ENCODE measurements around the gene BHLHA15. TPM values are rescaled to one million over a fixed set of nuclear protein-coding genes. Genes with fewer than 3 reads are reported as not detected.

The BHLHA15 gene
- total RNA-seq, 4 donors from 2014 or later: not detected

- intact Hi-C loops (cut with DNase I): no loop called here
These were observed 13.5 kb downstream of the BHLHA15 start for GRCh38 chr7:98224701-98225181.

GRCh38 chr7:98225913-98226614 lies 14.8 kb downstream of the BHLHA15 start:
- Histone ChIP-seq H3K27ac (replicated peaks in 1 of 4) (no peak overlapping the region), H3K27me3 (no peaks in the 10 kb centered on the region), H3K4me1 (no peaks in the 10 kb centered on the region), H3K4me3 (no peak overlapping the region), H3K36me3 (peaks cover 14 to 96% (median 91%) of the 10 kb centered on the region in 4 donors), H3K9me3 (no peaks in the 10 kb centered on the region)
- intact Hi-C loops (cut with DNase I): no loop called here
- no peak for TF ChIP-seq POLR2A (IDR thresholded peaks at IDR 0.05; ENCODE audit: low read depth)
- no peak for TF ChIP-seq POLR2AphosphoS5 (IDR thresholded peaks at IDR 0.05)
- TF ChIP-seq EP300 (IDR thresholded peaks at IDR 0.05): no peak
- TF ChIP-seq CTCF (IDR thresholded peaks at IDR 0.05): no peak
- DNase-seq (ENCODE audit: extremely low spot score): no peak
- WGBS: 90% methylated on average over 15 of the region's 16 CpGs

More at GRCh38 chr7:98224701-98225181, 13.5 kb downstream of the BHLHA15 start:
- Histone ChIP-seq H3K27ac (replicated peaks in 1 of 4) (no peak overlapping the region), H3K4me3 (no peak overlapping the region), H3K36me3 (peaks cover 8 to 98% (median 90%) of the 10 kb centered on the region in 4 donors), H3K4me1 (no peaks in the 10 kb centered on the region), H3K27me3 (no peaks in the 10 kb centered on the region), H3K9me3 (no peaks in the 10 kb centered on the region)
- 91% methylated on average over 15 of the region's 21 CpGs for WGBS
- DNase-seq (ENCODE audit: extremely low spot score): no peak
- TF ChIP-seq POLR2A (IDR thresholded peaks at IDR 0.05; ENCODE audit: low read depth) (no peak), POLR2AphosphoS5 (IDR thresholded peaks at IDR 0.05) (no peak), CTCF (IDR thresholded peaks at IDR 0.05) (no peak), EP300 (IDR thresholded peaks at IDR 0.05) (no peak)

GRCh38 chr7:98227939-98228338 lies 16.7 kb downstream of the BHLHA15 start:
- peaks cover 6 to 95% (median 88%) of the 10 kb centered on the region in 4 donors for H3K36me3 ChIP-seq
- no peaks in the 10 kb centered on the region for H3K9me3 ChIP-seq
- intact Hi-C loops (cut with DNase I): no loop called here
- H3K27ac ChIP-seq (replicated peaks in 1 of 4): no peak overlapping the region
- 95% methylated on average over 14 of the region's 18 CpGs for WGBS
- H3K27me3 ChIP-seq: no peaks in the 10 kb centered on the region
- TF ChIP-seq POLR2AphosphoS5 (IDR thresholded peaks at IDR 0.05) (no peak), POLR2A (IDR thresholded peaks at IDR 0.05; ENCODE audit: low read depth) (no peak), EP300 (IDR thresholded peaks at IDR 0.05) (no peak), CTCF (IDR thresholded peaks at IDR 0.05) (no peak)
- no peaks in the 10 kb centered on the region for H3K4me1 ChIP-seq
- no peak overlapping the region for H3K4me3 ChIP-seq
- no peak for DNase-seq (ENCODE audit: extremely low spot score)

- intact Hi-C loops (cut with DNase I): no loop called here
- TF ChIP-seq POLR2A (IDR thresholded peaks at IDR 0.05; ENCODE audit: low read depth): no peak
- H3K36me3 ChIP-seq: peaks cover 12 to 95% (median 90%) of the 10 kb centered on the region in 4 donors
- H3K4me3 ChIP-seq: no peak overlapping the region
- no peaks in the 10 kb centered on the region for H3K4me1 ChIP-seq
- H3K27me3 ChIP-seq: no peaks in the 10 kb centered on the region
- 92% methylated on average over 10 of the region's 16 CpGs for WGBS
- H3K9me3 ChIP-seq: no peaks in the 10 kb centered on the region
- no peak overlapping the region for H3K27ac ChIP-seq (replicated peaks in 1 of 4)
- no peak for DNase-seq (ENCODE audit: extremely low spot score)
These were observed 17.6 kb downstream of the BHLHA15 start for GRCh38 chr7:98228801-98229200.

- intact Hi-C loops (cut with DNase I): no loop called here
- H3K27ac ChIP-seq (replicated peaks in 1 of 4): no peak overlapping the region
- H3K4me3 ChIP-seq: no peak overlapping the region
- H3K36me3 ChIP-seq: peaks cover 12 to 95% (median 90%) of the 10 kb centered on the region in 4 donors
- no peaks in the 10 kb centered on the region for H3K9me3 ChIP-seq
- no peak for TF ChIP-seq CTCF (IDR thresholded peaks at IDR 0.05)
- no peak for TF ChIP-seq EP300 (IDR thresholded peaks at IDR 0.05)
- TF ChIP-seq POLR2AphosphoS5 (IDR thresholded peaks at IDR 0.05): no peak
- TF ChIP-seq POLR2A (IDR thresholded peaks at IDR 0.05; ENCODE audit: low read depth): no peak
- DNase-seq (ENCODE audit: extremely low spot score): no peak
- no peaks in the 10 kb centered on the region for H3K4me1 ChIP-seq
- H3K27me3 ChIP-seq: no peaks in the 10 kb centered on the region
- WGBS: 67% methylated on average over 1 of the region's 11 CpGs
These were observed 18.2 kb downstream of the BHLHA15 start for GRCh38 chr7:98229441-98229840.
